K562 (cell line): ENCODE measurements around the gene SERPIND1. TPM values are rescaled to one million over a fixed set of nuclear protein-coding genes. Genes with fewer than 3 reads are reported as not detected.

Source experiments
- ASH1L ChIP-seq: fragments of 450-650 bp; IDR thresholded peaks from 2 replicates; pipeline ENCODE4 v1.6.1; 2018; ENCODE audit warnings: borderline replicate concordance, mild to moderate bottlenecking, low read depth; ENCODE audit not compliant: partially characterized antibody
- ATF6 ChIP-seq: sonication (generic); formaldehyde crosslinking; IDR thresholded peaks from 2 replicates; pipeline ENCODE4 v1.4.0; 2020; ENCODE audit warnings: mild to moderate bottlenecking, missing genetic modification reagents
- CBFB ChIP-seq: sonication (generic); formaldehyde crosslinking; IDR thresholded peaks from 2 replicates; pipeline ENCODE4 v1.4.0; 2020; ENCODE audit warnings: mild to moderate bottlenecking, missing genetic modification reagents
- E2F4 ChIP-seq: sonication (generic); formaldehyde crosslinking; IDR thresholded peaks from 2 replicates; pipeline ENCODE4 v1.8.0; 2022; ENCODE audit warnings: mild to moderate bottlenecking, low read depth, missing genetic modification reagents
- ELK3 ChIP-seq: fragments of 450-650 bp; formaldehyde crosslinking; IDR thresholded peaks from 2 replicates; pipeline ENCODE4 v1.4.0; 2020; ENCODE audit warnings: mild to moderate bottlenecking
- KDM5B ChIP-seq: fragments of 200-600 bp; sonication (generic); IDR thresholded peaks from 2 replicates; pipeline ENCODE4 v1.6.1; 2012; ENCODE audit warnings: low read depth, mild to moderate bottlenecking, moderate library complexity, low read length, control low read depth, inconsistent platforms; ENCODE audit not compliant: insufficient replicate concordance
- NCOA4 ChIP-seq: fragments of 450-650 bp; IDR thresholded peaks from 2 replicates; pipeline ENCODE4 v1.6.1; 2018; ENCODE audit warnings: mild to moderate bottlenecking; ENCODE audit not compliant: partially characterized antibody
- POLR3G ChIP-seq: IDR thresholded peaks from 2 replicates; pipeline ENCODE4 v1.6.1; 2011; ENCODE audit not compliant: insufficient read length, insufficient replicate concordance; ENCODE audit errors: extremely low read depth
- PURB ChIP-seq: sonication (generic); formaldehyde crosslinking; IDR thresholded peaks from 2 replicates; pipeline ENCODE4 v1.9.0; 2021; ENCODE audit warnings: low read depth, mild to moderate bottlenecking, missing genetic modification reagents
- RNF2 ChIP-seq: sonication (generic); IDR thresholded peaks from 2 replicates; pipeline ENCODE4 v1.6.1; 2016
- SMC3 ChIP-seq: conservative IDR thresholded peaks from 2 replicates; pipeline ENCODE4 v1.6.1; 2011; ENCODE audit warnings: low read depth, low read length, improper control_type of control experiment; ENCODE audit not compliant: insufficient read depth
- TCF3 ChIP-seq: sonication (generic); formaldehyde crosslinking; IDR thresholded peaks from 2 replicates; pipeline ENCODE4 v1.4.0; 2020; ENCODE audit warnings: mild to moderate bottlenecking, missing genetic modification reagents
- TEAD2 ChIP-seq: fragments of 450-650 bp; IDR thresholded peaks from 2 replicates; pipeline ENCODE4 v1.6.1; 2016; ENCODE audit warnings: missing genetic modification characterization, control low read depth, missing compliant biosample characterization
- TRIM28 ChIP-seq: fragments of 450-650 bp; IDR thresholded peaks from 2 replicates; pipeline ENCODE4 v1.6.1; 2017
- XRCC5 ChIP-seq: fragments of 200-400 bp; formaldehyde crosslinking; IDR thresholded peaks from 2 replicates; pipeline ENCODE4 v1.6.1; 2017; ENCODE audit warnings: low read depth, mild to moderate bottlenecking, low read length
- ZFP1 ChIP-seq: fragments of 450-650 bp; formaldehyde crosslinking; IDR thresholded peaks from 2 replicates; pipeline ENCODE4 v1.4.0; 2020; ENCODE audit warnings: mild to moderate bottlenecking, mixed read lengths
- ZKSCAN3 ChIP-seq: fragments of 250-450 bp; sonication (Bioruptor Pico); IDR thresholded peaks from 2 replicates; pipeline ENCODE4 v1.4.0; 2020
- ZNF311 ChIP-seq: fragments of 250-450 bp; sonication (Bioruptor Pico); IDR thresholded peaks from 2 replicates; pipeline ENCODE4 v1.4.0; 2020; ENCODE audit warnings: mild to moderate bottlenecking, moderate library complexity
- ZNF830 ChIP-seq: fragments of 250-450 bp; sonication (Bioruptor Pico); IDR thresholded peaks from 2 replicates; pipeline ENCODE4 v1.5.0; 2021; ENCODE audit warnings: mild to moderate bottlenecking
- polyA plus RNA-seq, 8 experiments: library from polyadenylated mRNA; depleted of rRNA in 4 of 8; stranded (reverse) in 5 of 8; unstranded in 3 of 8; fragments of >200 nt; fragmentation: Nextera tagmentation in 2 of 8; fragmentation: Illumina TruSeq in 1 of 8; extraction: Ambion mirVana in 2 of 8; extraction: Trizol in 1 of 8; gene quantifications; 2 replicates each; pipeline versions ENCODE4 v1.2.1 to v1.2.3, GENCODE V29; 2011 to 2014; ENCODE audit warnings: inconsistent platforms in 1 of 8, missing spikeins in 1 of 8
- total RNA-seq, 7 experiments: library from RNA; depleted of rRNA in 6 of 7; stranded (reverse); fragments of >200 nt in 6 of 7; fragmentation: Illumina TruSeq in 2 of 7; extraction: Trizol in 2 of 7; gene quantifications; 2 replicates each; pipeline versions ENCODE4 v1.2.1 to v1.2.3, GENCODE V29; 2011 to 2021; ENCODE audit warnings: low replicate concordance in 1 of 7
- TF ChIP-seq, protein P1 (sequence below): fragments of 200-800 bp; sonication (Bioruptor generic); IDR thresholded peaks from 2 replicates; pipeline ENCODE4 v1.6.1; 2017; ENCODE audit warnings: missing genetic modification characterization, missing compliant biosample characterization

Gene SERPIND1
- total and polyA plus RNA-seq, 9 of the 15 experiments (the other 6 are each of a cell fraction or from before 2014, with no cell fraction given) = 0.04 to 0.11 (median 0.09) TPM; not detected in 6

DNA sequence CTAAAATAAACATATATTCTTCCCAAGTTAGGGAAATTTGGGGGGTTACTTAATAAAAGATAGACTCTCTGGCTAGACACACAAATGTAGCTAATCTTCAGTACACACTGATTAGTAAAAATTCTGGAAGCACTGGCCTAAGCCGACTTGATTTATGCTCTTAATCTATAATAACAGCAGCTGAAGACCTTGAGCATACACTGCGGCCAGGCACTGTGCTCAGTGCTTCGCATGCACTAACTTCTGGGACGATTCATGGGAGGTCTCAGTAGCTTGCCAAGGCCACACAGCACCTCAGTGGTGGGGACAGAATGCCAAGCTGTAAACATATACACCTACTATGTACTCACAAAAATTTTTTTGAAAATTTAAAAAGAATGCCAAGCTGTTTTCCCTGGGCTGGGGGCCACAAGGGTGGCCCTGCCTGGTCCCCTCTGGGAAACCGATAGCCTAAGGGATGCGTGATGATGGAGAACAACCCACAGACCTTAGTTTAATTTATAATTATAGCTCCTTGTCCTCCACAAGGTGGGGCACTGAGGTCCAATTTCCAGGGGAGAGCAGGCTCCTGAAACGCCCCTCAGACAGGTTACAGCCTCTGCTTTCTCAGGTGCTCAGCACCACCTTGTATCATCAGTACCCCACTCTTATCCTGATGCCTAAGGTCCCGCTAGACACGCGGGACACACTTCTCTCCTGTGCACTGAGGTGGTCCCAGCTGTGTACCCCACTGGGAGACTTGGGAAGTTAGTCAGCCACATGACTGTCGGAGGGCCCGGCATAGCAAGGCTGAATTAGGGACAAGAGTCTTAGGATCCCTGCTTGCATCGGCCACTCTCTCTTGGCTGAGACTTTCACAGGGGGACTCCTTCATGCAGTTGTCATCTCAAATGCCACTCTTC is 20.1 kb downstream of the SERPIND1 start (continued):
- TF ChIP-seq CBFB = no peak
- TF ChIP-seq ELK3 (CRISPR knock-in tag) = no peak
- TF ChIP-seq ATF6 = no peak
- no peak for TF ChIP-seq ZNF830 (CRISPR knock-in tag)
- no peak for TF ChIP-seq ASH1L
- no peak for TF ChIP-seq PURB
- TF ChIP-seq ZNF311 = no peak
- no peak for TF ChIP-seq TCF3
- 0 out of 2 replicates have a peak, but pooled peaks have one; percentile 14 for TF ChIP-seq SMC3
- TF ChIP-seq TEAD2 = no peak
- no peak for TF ChIP-seq XRCC5
- 0 out of 2 replicates have a peak, but pooled peaks have one; percentile 10 for TF ChIP-seq E2F4 (CRISPR knock-in tag)
- TF ChIP-seq KDM5B = no peak
- no peak for TF ChIP-seq RNF2
- TF ChIP-seq ZFP1 (CRISPR knock-in tag) = no peak
- TF ChIP-seq, protein P1, sequence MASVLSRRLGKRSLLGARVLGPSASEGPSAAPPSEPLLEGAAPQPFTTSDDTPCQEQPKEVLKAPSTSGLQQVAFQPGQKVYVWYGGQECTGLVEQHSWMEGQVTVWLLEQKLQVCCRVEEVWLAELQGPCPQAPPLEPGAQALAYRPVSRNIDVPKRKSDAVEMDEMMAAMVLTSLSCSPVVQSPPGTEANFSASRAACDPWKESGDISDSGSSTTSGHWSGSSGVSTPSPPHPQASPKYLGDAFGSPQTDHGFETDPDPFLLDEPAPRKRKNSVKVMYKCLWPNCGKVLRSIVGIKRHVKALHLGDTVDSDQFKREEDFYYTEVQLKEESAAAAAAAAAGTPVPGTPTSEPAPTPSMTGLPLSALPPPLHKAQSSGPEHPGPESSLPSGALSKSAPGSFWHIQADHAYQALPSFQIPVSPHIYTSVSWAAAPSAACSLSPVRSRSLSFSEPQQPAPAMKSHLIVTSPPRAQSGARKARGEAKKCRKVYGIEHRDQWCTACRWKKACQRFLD = no peak
- TF ChIP-seq TRIM28 = no peak
- TF ChIP-seq NCOA4 = no peak
- no peak for TF ChIP-seq POLR3G
- no peak for TF ChIP-seq ZKSCAN3
